BE2C (cell line): Measurements from ENCODE around the gene PRKN.
"Not testable (repeated sequence)": the region's sequence is repeated elsewhere in the genome, so short reads cannot be mapped to it uniquely, and the experiment has no call there.

Experiments used
- DNase-seq: peaks from one replicate; pipeline ENCODE4 v3.0.0-alpha.2; 2020
- H3K27me3 ChIP-seq: fragments of 250-450 bp; sonication (Bioruptor Pico); 2 replicates; pipeline ENCODE4 v1.5.1; 2020; ENCODE audit warnings: mild to moderate bottlenecking
- H3K36me3 ChIP-seq: fragments of 250-450 bp; sonication (Bioruptor Pico); 2 replicates; pipeline ENCODE4 v1.5.1; 2020; ENCODE audit warnings: mild to moderate bottlenecking
- H3K4me1 ChIP-seq: fragments of 250-450 bp; sonication (Bioruptor Pico); 2 replicates; pipeline ENCODE4 v1.5.1; 2020
- H3K4me3 ChIP-seq: 2 replicates; pipeline ENCODE4 v1.5.1; 2011; ENCODE audit warnings: low read depth, low read length
- H3K9me3 ChIP-seq: fragments of 250-450 bp; sonication (Bioruptor Pico); 2 replicates; pipeline ENCODE4 v1.5.1; 2020
- CTCF ChIP-seq: IDR thresholded peaks from 2 replicates; pipeline ENCODE4 v1.5.1; 2012; ENCODE audit warnings: mild to moderate bottlenecking, low read depth, low read length

Gene PRKN

GRCh38 chr6:161853657-161854056 lies 873.9 kb downstream of the PRKN start:
- DNase-seq, result no peak
- H3K4me1 ChIP-seq, result no peaks in the 10 kb centered on the region
- H3K27me3 ChIP-seq, result no peaks in the 10 kb centered on the region
- no peaks in the 10 kb centered on the region for H3K9me3 ChIP-seq
- H3K4me3 ChIP-seq, result no peak overlapping the region
- H3K36me3 ChIP-seq, result no peaks in the 10 kb centered on the region
- no peak for TF ChIP-seq CTCF

GRCh38 chr6:161851486-161851885 lies 876.1 kb downstream of the PRKN start:
- not testable (repeated sequence) for H3K9me3 ChIP-seq, H3K4me1 ChIP-seq, DNase-seq, H3K36me3 ChIP-seq, H3K4me3 ChIP-seq, H3K27me3 ChIP-seq

- TF ChIP-seq CTCF, result no peak
- no peaks in the 10 kb centered on the region for H3K4me1 ChIP-seq
- H3K27me3 ChIP-seq, result no peaks in the 10 kb centered on the region
- no peaks in the 10 kb centered on the region for H3K9me3 ChIP-seq
- no peak overlapping the region for H3K4me3 ChIP-seq
- no peak for DNase-seq
- no peaks in the 10 kb centered on the region for H3K36me3 ChIP-seq
Measured at GRCh38 chr6:161850562-161850961, 877.0 kb downstream of the PRKN start.

GRCh38 chr6:161847628-161848027 lies 879.9 kb downstream of the PRKN start:
- no peak for DNase-seq

GRCh38 chr6:161844804-161845203 lies 882.8 kb downstream of the PRKN start:
- Histone ChIP-seq H3K27me3 (no peaks in the 10 kb centered on the region), H3K4me3 (no peak overlapping the region), H3K9me3 (no peaks in the 10 kb centered on the region), H3K4me1 (no peaks in the 10 kb centered on the region; the same call in 1 of the 2 replicates), H3K36me3 (no peaks in the 10 kb centered on the region)
- no peak for DNase-seq
- TF ChIP-seq CTCF, result no peak

More at GRCh38 chr6:161847628-161848027, 879.9 kb downstream of the PRKN start:
- no peaks in the 10 kb centered on the region for H3K36me3 ChIP-seq
- no peaks in the 10 kb centered on the region for H3K9me3 ChIP-seq
- no peak for TF ChIP-seq CTCF
- H3K4me1 ChIP-seq, result no peaks in the 10 kb centered on the region
- no peaks in the 10 kb centered on the region for H3K27me3 ChIP-seq
- H3K4me3 ChIP-seq, result no peak overlapping the region

GRCh38 chr6:161843066-161843465 lies 884.5 kb downstream of the PRKN start:
- Histone ChIP-seq H3K36me3 (no peaks in the 10 kb centered on the region), H3K4me1 (peaks cover 4% of the 10 kb centered on the region), H3K9me3 (no peaks in the 10 kb centered on the region), H3K27me3 (no peaks in the 10 kb centered on the region), H3K4me3 (no peak overlapping the region)
- DNase-seq, result no peak
- TF ChIP-seq CTCF, result no peak

- Histone ChIP-seq H3K36me3 (no peaks in the 10 kb centered on the region), H3K27me3 (no peaks in the 10 kb centered on the region), H3K4me1 (peaks cover 4% of the 10 kb centered on the region), H3K9me3 (no peaks in the 10 kb centered on the region), H3K4me3 (no peak overlapping the region)
- TF ChIP-seq CTCF, result no peak
- no peak for DNase-seq
Measured at GRCh38 chr6:161840380-161840779, 887.2 kb downstream of the PRKN start.
